ENCODE measurements around the gene CTDSPL2.

- no peak for TF ChIP-seq SP1 (IDR thresholded peaks at IDR 0.05; ENCODE audit: low read depth, low read length)
- TF ChIP-seq POLR2AphosphoS5 (IDR thresholded peaks at IDR 0.05; ENCODE audit: low read depth, low read length): no peak
- TF ChIP-seq, protein P1, sequence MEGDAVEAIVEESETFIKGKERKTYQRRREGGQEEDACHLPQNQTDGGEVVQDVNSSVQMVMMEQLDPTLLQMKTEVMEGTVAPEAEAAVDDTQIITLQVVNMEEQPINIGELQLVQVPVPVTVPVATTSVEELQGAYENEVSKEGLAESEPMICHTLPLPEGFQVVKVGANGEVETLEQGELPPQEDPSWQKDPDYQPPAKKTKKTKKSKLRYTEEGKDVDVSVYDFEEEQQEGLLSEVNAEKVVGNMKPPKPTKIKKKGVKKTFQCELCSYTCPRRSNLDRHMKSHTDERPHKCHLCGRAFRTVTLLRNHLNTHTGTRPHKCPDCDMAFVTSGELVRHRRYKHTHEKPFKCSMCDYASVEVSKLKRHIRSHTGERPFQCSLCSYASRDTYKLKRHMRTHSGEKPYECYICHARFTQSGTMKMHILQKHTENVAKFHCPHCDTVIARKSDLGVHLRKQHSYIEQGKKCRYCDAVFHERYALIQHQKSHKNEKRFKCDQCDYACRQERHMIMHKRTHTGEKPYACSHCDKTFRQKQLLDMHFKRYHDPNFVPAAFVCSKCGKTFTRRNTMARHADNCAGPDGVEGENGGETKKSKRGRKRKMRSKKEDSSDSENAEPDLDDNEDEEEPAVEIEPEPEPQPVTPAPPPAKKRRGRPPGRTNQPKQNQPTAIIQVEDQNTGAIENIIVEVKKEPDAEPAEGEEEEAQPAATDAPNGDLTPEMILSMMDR (IDR thresholded peaks at IDR 0.05; ENCODE audit: control extremely low read depth in 1 of 3, insufficient read depth in 1 of 3, low read depth in 1 of 3, low read length in 3 of 3): no peak
- TF ChIP-seq POLR2A (IDR thresholded peaks at IDR 0.05; ENCODE audit: control extremely low read depth in 1 of 2, low read depth in 2 of 2, low read length in 2 of 2): no peak
- TF ChIP-seq CHD2 (IDR thresholded peaks at IDR 0.05; ENCODE audit: low read length): no peak
- no peak for TF ChIP-seq ATF2 (IDR thresholded peaks at IDR 0.05; ENCODE audit: low read length)
- no peak for TF ChIP-seq KDM1A (IDR thresholded peaks at IDR 0.05; ENCODE audit: borderline replicate concordance, low read length)
- no peak for TF ChIP-seq TAF1 (IDR thresholded peaks at IDR 0.05; ENCODE audit: low read depth, low read length)
- TF ChIP-seq, protein P2, sequence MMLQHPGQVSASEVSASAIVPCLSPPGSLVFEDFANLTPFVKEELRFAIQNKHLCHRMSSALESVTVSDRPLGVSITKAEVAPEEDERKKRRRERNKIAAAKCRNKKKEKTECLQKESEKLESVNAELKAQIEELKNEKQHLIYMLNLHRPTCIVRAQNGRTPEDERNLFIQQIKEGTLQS (IDR thresholded peaks at IDR 0.05; ENCODE audit: insufficient read depth, low read depth, low read length): no peak
- TF ChIP-seq RXRA (IDR thresholded peaks at IDR 0.05; ENCODE audit: insufficient read depth, low read depth, low read length): no peak
- TF ChIP-seq GABPA (IDR thresholded peaks at IDR 0.05; ENCODE audit: borderline replicate concordance, insufficient read depth, low read length): no peak
Observed at GRCh38 chr15:44573386-44573785, 146.0 kb downstream of the CTDSPL2 start.
